ENCODE data around the gene PCDHA6. TPM values are rescaled to one million over a fixed set of nuclear protein-coding genes. Genes with fewer than 3 reads are reported as not detected.
"Not testable (repeated sequence)": the region's sequence is repeated elsewhere in the genome, so short reads cannot be mapped to it uniquely, and the experiment has no call there.

PCDHA6 gene
- total and polyA plus RNA-seq, 4 experiments from 2014 or later = not detected

- H3K27me3 ChIP-seq (ENCODE audit: insufficient read depth, low read length); CTCF ChIA-PET (ENCODE audit: partially characterized antibody); intact Hi-C loops (cut with micrococcal nuclease); H3K27ac ChIP-seq (ENCODE audit: low read depth, low read length); H3K4me1 ChIP-seq (ENCODE audit: insufficient read depth, low read length); H3K36me3 Mint-ChIP-seq; DNase-seq; H3K36me3 ChIP-seq (ENCODE audit: insufficient read depth, low read length); H3K4me3 ChIP-seq (ENCODE audit: low read length in 2 of 2); H3K27me3 Mint-ChIP-seq; H3K4me1 Mint-ChIP-seq; POLR2A ChIA-PET (ENCODE audit: partially characterized antibody); H3K4me3 Mint-ChIP-seq; H3K27ac Mint-ChIP-seq; H3K9me3 ChIP-seq (ENCODE audit: control insufficient read depth in 1 of 2, low read length in 2 of 2): not testable (repeated sequence)
- peaks cover 3 to 53% (median 33%) of the 10 kb centered on the region in 8 donors for H3K9me3 Mint-ChIP-seq
Observed at GRCh38 chr5:140822969-140823368, 4.8 kb upstream of the PCDHA6 start.

DNA sequence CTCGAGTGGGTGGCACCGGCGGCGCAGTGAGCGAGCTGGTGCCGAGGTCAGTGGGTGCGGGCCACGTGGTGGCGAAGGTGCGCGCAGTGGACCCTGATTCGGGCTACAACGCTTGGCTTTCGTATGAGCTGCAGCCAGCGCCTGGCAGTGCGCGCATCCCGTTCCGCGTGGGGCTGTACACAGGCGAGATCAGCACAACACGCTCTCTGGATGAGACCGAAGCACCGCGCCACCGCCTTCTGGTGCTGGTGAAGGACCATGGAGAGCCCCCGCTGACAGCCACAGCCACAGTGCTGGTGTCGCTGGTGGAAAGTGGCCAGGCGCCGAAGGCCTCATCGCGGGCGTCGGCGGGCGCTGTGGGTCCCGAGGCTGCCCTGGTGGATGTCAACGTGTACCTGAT lies 4.3 kb upstream of the PCDHA6 start:
- POLR2A ChIA-PET (ENCODE audit: partially characterized antibody) = no interaction called here
- Histone ChIP-seq H3K36me3 (ENCODE audit: insufficient read depth, low read length) (no peaks in the 10 kb centered on the region), H3K27ac (ENCODE audit: low read depth, low read length) (no peak overlapping the region), H3K27me3 (ENCODE audit: insufficient read depth, low read length) (peaks cover 3% of the 10 kb centered on the region), H3K4me1 (ENCODE audit: insufficient read depth, low read length) (no peaks in the 10 kb centered on the region), H3K9me3 (ENCODE audit: control insufficient read depth in 1 of 2, low read length in 2 of 2) (no peaks in the 10 kb centered on the region), H3K4me3 (ENCODE audit: low read length in 2 of 2) (no peak overlapping the region)
- Mint-ChIP-seq H3K27me3 (peaks cover 7 to 8% of the 10 kb centered on the region in 2 donors), H3K27ac (no peak overlapping the region), H3K36me3 (peaks cover under 1 to 2% of the 10 kb centered on the region in 2 donors), H3K4me1 (peaks cover 0 to 1% (median 0%) of the 10 kb centered on the region in 4 donors), H3K9me3 (peaks cover 3 to 51% (median 35%) of the 10 kb centered on the region in 8 donors), H3K4me3 (no peak overlapping the region)
- CTCF ChIA-PET (ENCODE audit: partially characterized antibody) = no interaction called here
- no peak for DNase-seq
- intact Hi-C loops (cut with micrococcal nuclease) = no loop called here

GRCh38 chr5:140828362-140828737 lies 590 bp downstream of the PCDHA6 start:
- no peak for DNase-seq
- Histone ChIP-seq H3K27ac (ENCODE audit: low read depth, low read length) (no peak overlapping the region), H3K36me3 (ENCODE audit: insufficient read depth, low read length) (no peaks in the 10 kb centered on the region), H3K4me3 (ENCODE audit: low read length in 2 of 2) (no peak overlapping the region), H3K4me1 (ENCODE audit: insufficient read depth, low read length) (no peaks in the 10 kb centered on the region), H3K27me3 (ENCODE audit: insufficient read depth, low read length) (peaks cover 3% of the 10 kb centered on the region), H3K9me3 (ENCODE audit: control insufficient read depth in 1 of 2, low read length in 2 of 2) (no peaks in the 10 kb centered on the region)
- ChIA-PET POLR2A (ENCODE audit: partially characterized antibody) (no interaction called here), CTCF (ENCODE audit: partially characterized antibody) (no interaction called here)
- peaks cover 15 to 16% of the 10 kb centered on the region in 2 donors for H3K27me3 Mint-ChIP-seq
- peaks cover 0 to 1% (median 0%) of the 10 kb centered on the region in 4 donors for H3K4me1 Mint-ChIP-seq
- peaks cover 3 to 61% (median 39%) of the 10 kb centered on the region in 8 donors for H3K9me3 Mint-ChIP-seq
- peak overlapping the region in 1 of 7 donors; percentile 46 for H3K27ac Mint-ChIP-seq
- H3K4me3 Mint-ChIP-seq = no peak overlapping the region
- intact Hi-C loops (cut with micrococcal nuclease) = no loop called here
- H3K36me3 Mint-ChIP-seq = peaks cover 4 to 8% of the 10 kb centered on the region in 2 donors

DNA sequence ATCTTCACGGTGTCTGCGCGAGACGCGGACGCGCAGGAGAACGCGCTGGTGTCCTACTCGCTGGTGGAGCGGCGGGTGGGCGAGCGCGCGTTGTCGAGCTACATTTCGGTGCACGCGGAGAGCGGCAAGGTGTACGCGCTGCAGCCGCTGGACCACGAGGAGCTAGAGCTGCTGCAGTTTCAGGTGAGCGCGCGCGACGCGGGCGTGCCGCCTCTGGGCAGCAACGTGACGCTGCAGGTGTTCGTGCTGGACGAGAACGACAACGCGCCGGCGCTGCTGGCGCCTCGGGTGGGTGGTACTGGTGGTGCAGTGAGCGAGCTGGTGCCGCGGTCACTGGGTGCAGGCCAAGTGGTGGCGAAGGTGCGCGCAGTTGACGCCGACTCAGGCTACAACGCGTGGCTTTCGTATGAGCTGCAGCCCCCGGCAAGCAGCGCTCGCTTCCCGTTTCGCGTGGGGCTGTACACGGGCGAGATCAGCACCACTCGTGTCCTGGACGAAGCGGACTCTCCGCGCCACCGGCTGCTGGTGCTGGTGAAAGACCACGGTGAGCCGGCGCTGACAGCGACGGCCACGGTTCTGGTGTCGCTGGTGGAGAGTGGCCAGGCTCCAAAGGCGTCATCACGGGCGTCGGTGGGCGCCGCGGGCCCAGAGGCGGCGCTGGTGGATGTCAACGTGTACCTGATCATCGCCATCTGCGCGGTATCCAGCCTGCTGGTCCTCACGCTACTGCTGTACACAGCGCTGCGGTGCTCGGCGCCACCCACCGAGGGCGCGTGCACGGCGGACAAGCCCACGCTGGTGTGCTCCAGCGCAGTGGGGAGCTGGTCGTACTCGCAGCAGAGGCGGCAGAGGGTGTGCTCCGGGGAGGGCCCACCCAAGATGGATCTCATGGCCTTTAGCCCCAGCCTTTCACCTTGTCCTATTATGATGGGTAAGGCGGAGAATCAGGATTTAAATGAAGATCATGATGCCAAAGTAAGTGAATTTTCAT lies 2.0 kb downstream of the PCDHA6 start:
- H3K4me1 ChIP-seq (ENCODE audit: insufficient read depth, low read length); H3K4me1 Mint-ChIP-seq; H3K36me3 ChIP-seq (ENCODE audit: insufficient read depth, low read length); H3K27ac Mint-ChIP-seq; H3K27me3 ChIP-seq (ENCODE audit: insufficient read depth, low read length); DNase-seq; H3K9me3 ChIP-seq (ENCODE audit: control insufficient read depth in 1 of 2, low read length in 2 of 2); intact Hi-C loops (cut with micrococcal nuclease); H3K36me3 Mint-ChIP-seq; POLR2A ChIA-PET (ENCODE audit: partially characterized antibody); H3K4me3 ChIP-seq (ENCODE audit: low read length in 2 of 2); H3K4me3 Mint-ChIP-seq; H3K27ac ChIP-seq (ENCODE audit: low read depth, low read length); CTCF ChIA-PET (ENCODE audit: partially characterized antibody): not testable (repeated sequence)
- peaks cover 3 to 66% (median 46%) of the 10 kb centered on the region in 8 donors for H3K9me3 Mint-ChIP-seq
- H3K27me3 Mint-ChIP-seq = peaks cover 18 to 21% of the 10 kb centered on the region in 2 donors

GRCh38 chr5:140833993-140834392 lies 6.2 kb downstream of the PCDHA6 start, which contains the start of gene PCDHA7:
Gene PCDHA7 (plus strand): TSS chr5:140834269. CDS start chr5:140834384, 115 bp downstream.
- intact Hi-C loops (cut with micrococcal nuclease) = no loop called here
- no peak within 1 kb of the TSS for H3K4me3 ChIP-seq (ENCODE audit: low read length in 2 of 2)
- Mint-ChIP-seq H3K4me1 (peaks cover 0 to 3% (median 0%) of the 10 kb centered on the region in 4 donors), H3K9me3 (peaks cover 0 to 46% (median 31%) of the 10 kb centered on the region in 8 donors), H3K4me3 (peak within 1 kb of the TSS in 1 of 8 donors; percentile 18), H3K27me3 (peaks cover 9 to 15% of the 10 kb centered on the region in 2 donors), H3K27ac (no peak within 1 kb of the TSS), H3K36me3 (peaks cover 3 to 4% of the 10 kb centered on the region in 2 donors)
- no peaks in the 10 kb centered on the region for H3K4me1 ChIP-seq (ENCODE audit: insufficient read depth, low read length)
- no peaks in the 10 kb centered on the region for H3K36me3 ChIP-seq (ENCODE audit: insufficient read depth, low read length)
- no peaks in the 10 kb centered on the region for H3K27me3 ChIP-seq (ENCODE audit: insufficient read depth, low read length)
- no peak for DNase-seq
- ChIA-PET CTCF (ENCODE audit: partially characterized antibody) (no interaction called here), POLR2A (ENCODE audit: partially characterized antibody) (no interaction called here)
- no peaks in the 10 kb centered on the region for H3K9me3 ChIP-seq (ENCODE audit: control insufficient read depth in 1 of 2, low read length in 2 of 2)
- no peak within 1 kb of the TSS for H3K27ac ChIP-seq (ENCODE audit: low read depth, low read length)

GRCh38 chr5:140834439-140835008 lies 6.8 kb downstream of the PCDHA6 start:
- H3K27ac ChIP-seq (ENCODE audit: low read depth, low read length); H3K4me3 Mint-ChIP-seq; H3K36me3 Mint-ChIP-seq; H3K4me3 ChIP-seq (ENCODE audit: low read length in 2 of 2); H3K36me3 ChIP-seq (ENCODE audit: insufficient read depth, low read length); CTCF ChIA-PET (ENCODE audit: partially characterized antibody); H3K27ac Mint-ChIP-seq; intact Hi-C loops (cut with micrococcal nuclease); H3K27me3 ChIP-seq (ENCODE audit: insufficient read depth, low read length); DNase-seq; POLR2A ChIA-PET (ENCODE audit: partially characterized antibody); H3K9me3 ChIP-seq (ENCODE audit: control insufficient read depth in 1 of 2, low read length in 2 of 2); H3K4me1 Mint-ChIP-seq; H3K4me1 ChIP-seq (ENCODE audit: insufficient read depth, low read length): not testable (repeated sequence)
- peaks cover 9 to 15% of the 10 kb centered on the region in 2 donors for H3K27me3 Mint-ChIP-seq
- H3K9me3 Mint-ChIP-seq = peaks cover 0 to 45% (median 30%) of the 10 kb centered on the region in 8 donors

DNA sequence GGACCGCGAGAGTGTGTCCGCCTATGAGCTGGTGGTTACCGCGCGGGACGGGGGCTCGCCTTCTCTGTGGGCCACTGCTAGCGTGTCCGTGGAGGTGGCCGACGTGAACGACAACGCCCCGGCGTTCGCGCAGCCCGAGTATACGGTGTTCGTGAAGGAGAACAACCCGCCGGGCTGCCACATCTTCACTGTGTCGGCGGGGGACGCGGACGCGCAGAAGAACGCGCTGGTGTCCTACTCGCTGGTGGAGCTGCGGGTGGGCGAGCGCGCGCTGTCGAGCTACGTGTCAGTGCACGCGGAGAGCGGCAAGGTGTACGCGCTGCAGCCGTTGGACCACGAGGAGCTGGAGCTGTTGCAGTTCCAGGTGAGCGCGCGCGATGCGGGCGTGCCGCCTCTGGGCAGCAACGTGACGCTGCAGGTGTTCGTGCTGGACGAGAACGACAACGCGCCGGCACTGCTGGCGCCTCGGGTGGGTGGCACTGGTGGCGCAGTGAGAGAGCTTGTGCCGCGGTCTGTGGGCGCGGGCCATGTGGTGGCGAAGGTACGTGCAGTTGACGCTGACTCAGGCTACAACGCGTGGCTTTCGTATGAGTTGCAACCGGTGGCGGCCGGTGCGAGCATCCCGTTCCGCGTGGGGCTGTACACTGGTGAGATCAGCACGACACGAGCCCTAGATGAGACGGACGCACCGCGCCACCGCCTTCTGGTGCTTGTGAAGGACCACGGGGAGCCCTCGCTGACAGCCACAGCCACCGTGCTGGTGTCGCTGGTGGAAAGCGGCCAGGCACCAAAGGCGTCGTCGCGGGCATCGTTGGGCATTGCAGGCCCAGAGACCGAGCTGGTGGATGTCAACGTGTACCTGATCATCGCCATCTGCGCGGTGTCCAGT lies 8.1 kb downstream of the PCDHA6 start:
- H3K9me3 Mint-ChIP-seq = peaks cover 0 to 49% (median 35%) of the 10 kb centered on the region in 8 donors
- H3K27ac Mint-ChIP-seq = no peak overlapping the region
- no peak for DNase-seq
- H3K36me3 Mint-ChIP-seq = peaks cover 1 to 4% of the 10 kb centered on the region in 2 donors
- peaks cover 0 to 3% (median 0%) of the 10 kb centered on the region in 4 donors for H3K4me1 Mint-ChIP-seq
- CTCF ChIA-PET (ENCODE audit: partially characterized antibody) = no interaction called here
- intact Hi-C loops (cut with micrococcal nuclease) = no loop called here
- Histone ChIP-seq H3K27ac (ENCODE audit: low read depth, low read length) (no peak overlapping the region), H3K4me3 (ENCODE audit: low read length in 2 of 2) (no peak overlapping the region), H3K36me3 (ENCODE audit: insufficient read depth, low read length) (no peaks in the 10 kb centered on the region), H3K9me3 (ENCODE audit: control insufficient read depth in 1 of 2, low read length in 2 of 2) (no peaks in the 10 kb centered on the region), H3K27me3 (ENCODE audit: insufficient read depth, low read length) (no peaks in the 10 kb centered on the region), H3K4me1 (ENCODE audit: insufficient read depth, low read length) (no peaks in the 10 kb centered on the region)
- H3K4me3 Mint-ChIP-seq = no peak overlapping the region
- POLR2A ChIA-PET (ENCODE audit: partially characterized antibody) = no interaction called here
- peaks cover 15 to 16% of the 10 kb centered on the region in 2 donors for H3K27me3 Mint-ChIP-seq

Data from CD4-positive, alpha-beta memory T cell (primary cell).